DMS 273 (cell line): ENCODE results near the gene FBXW11.

ENCODE experiments used
- DNase-seq: peaks from one replicate; lab custom pipeline; 2025; ENCODE audit not compliant: unreplicated experiment; lab: John Stamatoyannopoulos, UW

Gene FBXW11

GRCh38 chr5:172006321-172007174, at the start of gene FBXW11:
FBXW11 (minus strand) TSS chr5:172006638; CDS start chr5:172006502, 136 bp downstream.
- peak; percentile 99 for DNase-seq

DNA sequence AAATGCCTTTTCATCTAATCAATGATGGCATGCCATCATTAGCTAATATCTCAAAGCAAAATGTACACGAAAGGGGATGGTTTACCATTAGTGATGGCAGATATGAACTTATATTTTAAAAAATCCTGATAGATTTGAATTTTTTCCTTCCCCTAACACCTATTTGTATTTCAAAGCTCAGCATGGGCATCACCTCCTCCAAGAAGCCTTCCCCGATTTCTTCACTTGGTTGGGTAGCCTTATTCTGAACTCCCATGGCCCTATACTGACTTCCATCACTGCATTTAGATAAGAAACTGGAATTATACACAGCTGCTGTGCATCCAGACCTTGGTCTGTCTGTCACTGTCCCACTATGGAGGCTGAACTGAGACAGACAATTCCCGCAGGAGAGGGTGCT, 49.6 kb upstream of the FBXW11 start:
- DNase-seq: no peak

- DNase-seq: no peak
Observed at GRCh38 chr5:172055421-172055820, 49.0 kb upstream of the FBXW11 start.

DNA sequence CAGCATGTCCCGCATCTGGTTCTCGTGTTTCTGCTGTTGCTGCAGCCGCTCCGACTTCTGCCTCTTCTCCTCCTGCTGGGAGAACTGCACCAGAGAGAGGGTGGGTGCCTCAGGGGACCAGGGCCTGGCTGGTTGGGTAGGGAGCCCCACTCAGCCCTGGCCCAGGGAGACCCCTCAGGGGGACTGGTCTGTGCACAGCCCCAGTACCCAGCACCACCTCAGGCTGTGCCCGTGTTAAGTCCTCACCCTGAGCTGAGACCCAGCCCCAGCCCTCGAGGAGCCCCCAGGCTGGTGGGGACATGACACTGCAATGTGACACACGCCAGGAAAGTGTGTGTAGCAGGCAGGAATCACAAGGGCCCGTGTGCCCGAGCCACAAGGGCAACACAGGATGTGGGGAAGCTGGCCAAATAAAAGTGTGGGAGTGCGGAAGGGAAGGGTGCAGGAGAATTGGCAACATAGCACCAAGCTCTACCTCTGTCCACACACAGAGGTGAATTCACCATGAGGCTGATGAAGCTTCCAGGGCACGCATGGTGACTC, 48.2 kb upstream of the FBXW11 start:
- DNase-seq: no peak

DNA sequence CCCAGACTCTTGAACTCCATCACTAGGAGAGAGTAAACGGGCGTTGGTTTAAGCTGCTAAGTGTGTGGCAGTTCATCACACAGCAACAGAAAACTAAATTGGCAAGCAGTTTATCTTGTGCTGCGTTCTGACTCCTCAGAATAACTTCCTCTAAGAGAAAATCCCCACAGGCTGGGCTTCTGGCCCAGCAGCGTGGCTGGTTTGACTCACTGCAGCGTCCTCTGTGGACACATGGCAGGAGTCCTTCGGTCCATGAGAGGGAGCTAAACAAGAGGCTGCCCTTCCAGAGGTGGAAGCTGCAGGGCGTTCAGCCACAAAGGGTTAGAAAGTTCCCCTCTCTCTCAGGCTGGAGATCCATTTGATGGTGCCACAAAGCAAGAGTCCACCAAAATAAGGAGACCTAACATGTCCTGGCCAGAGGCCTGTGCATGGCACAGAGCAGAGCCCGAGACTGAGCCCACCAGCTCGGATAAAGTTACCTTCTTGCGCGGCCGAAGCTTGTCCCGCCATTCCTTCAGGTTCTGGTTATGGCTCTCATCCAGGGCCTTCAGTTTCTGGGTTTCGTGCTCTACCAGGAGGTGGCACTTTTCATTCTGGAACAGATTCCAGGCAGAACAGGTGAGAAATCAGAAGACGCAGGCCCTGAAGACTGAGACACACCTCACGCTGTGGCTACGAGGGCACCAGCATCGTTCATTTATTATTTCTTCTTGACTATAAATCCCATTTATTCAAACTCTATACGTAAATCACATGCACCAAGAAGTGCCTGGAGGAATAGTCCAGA, 46.2 kb upstream of the FBXW11 start:
- DNase-seq: no peak

DNA sequence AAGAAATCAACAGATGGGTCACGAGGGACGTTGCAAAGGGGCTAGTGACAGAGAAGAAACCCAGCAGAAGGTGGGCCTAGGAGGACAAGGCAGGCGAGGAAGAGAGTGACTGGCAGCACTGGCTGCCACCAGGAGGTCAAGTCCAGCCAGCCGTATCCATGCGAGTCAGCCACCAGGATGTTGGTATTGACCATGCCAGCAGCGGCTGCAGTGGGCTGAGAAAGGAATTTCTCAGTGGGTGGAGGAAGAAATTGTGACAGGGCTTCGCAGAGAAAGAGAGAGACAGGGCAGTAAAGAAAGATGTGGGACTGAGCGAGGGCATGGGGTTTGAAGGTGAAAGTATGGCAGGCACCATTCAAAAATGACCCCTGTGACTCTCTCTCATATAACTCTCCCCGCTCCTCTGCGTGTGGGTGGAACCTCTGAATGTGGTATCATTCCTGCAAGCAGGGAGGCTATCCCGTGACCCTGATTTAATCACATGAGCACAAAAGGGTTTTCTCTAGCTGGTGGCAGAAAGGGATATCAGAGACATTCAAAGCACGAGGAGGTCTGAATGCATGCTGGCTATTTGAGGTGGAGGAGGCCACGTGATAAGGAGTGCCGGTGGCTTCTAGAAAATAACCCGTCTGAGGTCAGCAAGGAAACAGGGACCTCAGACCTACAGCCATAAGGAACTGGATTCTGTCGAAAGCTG, 45.4 kb upstream of the FBXW11 start:
- no peak for DNase-seq

DNA sequence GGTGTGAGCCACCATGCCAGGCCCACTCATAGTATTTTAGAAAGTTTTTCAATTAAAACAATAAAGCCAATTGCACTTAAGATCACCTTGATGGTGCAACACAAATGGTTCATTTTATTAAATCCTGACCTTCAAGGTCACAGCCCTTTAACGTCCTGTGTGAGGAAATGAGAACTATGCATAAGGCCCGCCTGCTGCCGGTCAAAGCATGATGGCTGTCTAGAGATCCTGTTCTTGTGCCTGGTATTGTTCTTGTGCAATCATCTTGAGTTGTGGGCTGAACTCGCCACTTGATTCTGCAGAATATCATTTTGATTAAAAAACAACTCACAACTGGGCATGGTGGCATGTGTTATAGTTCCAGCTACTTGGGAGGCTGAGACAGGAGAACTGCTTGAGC, 43.6 kb upstream of the FBXW11 start:
- DNase-seq: no peak

DNA sequence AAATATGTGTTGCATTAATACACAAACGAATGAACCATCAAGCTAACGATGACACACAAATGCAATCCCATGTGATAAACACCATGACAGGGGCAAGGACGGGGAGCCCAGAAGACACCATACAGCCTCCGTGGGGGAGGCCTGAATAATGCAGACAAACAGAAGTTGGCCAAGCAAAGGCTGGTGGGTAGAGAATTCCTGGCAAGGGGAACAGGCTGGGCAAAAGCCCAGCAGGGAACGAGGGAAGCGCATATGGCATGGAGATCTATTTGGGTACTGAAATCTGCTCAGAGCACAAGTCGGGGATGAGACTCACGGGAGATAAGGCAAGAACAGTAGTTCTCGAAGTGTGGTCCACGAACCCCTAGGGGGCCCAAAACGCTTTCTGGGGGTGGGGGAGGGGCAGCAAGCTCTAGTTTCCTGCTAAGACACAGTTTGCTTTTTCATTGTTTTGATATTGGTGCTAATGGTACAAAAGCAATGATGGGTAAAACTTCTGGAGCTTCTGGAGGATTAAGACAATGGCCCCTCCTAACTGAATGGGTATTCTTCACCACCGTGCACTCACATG, 42.9 kb upstream of the FBXW11 start:
- DNase-seq: peak; percentile 29

DNA sequence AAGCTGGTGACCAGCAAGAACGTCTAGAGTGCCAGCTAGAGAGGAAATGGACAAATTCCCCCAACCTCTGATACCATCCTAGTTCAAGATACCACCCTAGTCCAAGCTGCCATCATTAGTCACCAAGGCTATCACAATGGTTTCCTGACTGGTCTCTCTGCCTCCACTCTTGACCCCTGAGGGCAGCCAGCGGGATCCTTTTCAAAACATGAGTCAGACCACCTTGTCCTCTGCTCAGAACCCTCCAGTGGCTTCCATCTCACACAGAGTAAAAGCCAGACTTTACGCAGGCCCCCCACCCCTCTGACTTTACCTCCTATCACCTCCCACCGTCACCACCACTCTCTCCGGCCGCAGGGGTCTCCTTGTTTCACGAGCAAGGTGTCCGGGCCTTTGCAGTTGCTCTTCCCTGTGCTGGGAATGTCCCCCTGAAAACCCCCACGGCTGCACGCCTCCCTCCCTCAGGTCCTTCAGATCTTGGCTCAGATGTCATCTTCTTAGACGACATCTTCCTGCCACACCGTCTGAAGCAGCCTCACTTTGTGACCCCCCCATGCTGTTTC, 42.2 kb upstream of the FBXW11 start:
- DNase-seq: no peak

GRCh38 chr5:172048170-172048422, 41.7 kb upstream of the FBXW11 start:
- DNase-seq: no peak

DNA sequence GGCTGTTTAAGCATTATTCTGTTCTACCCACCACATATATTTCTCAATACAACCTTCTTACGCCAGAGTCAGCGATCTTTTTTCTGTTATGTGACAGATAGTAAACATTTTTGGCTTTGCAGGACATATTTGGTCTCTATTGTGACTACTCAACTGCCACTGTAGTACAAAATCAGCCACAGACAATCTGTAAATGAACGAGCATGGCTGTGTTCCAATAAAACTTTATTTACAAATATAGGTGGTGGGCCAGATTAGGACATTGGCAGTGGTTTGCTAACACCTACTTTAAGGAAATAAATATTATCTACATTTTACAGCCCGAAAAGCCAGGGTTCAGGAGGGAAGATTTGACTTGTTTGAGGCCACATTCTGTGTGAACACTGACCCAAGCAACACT, 40.2 kb upstream of the FBXW11 start:
- DNase-seq: no peak

GRCh38 chr5:172045315-172045632, 38.8 kb upstream of the FBXW11 start:
- DNase-seq: no peak

GRCh38 chr5:172044631-172045314, 38.3 kb upstream of the FBXW11 start:
- peak; percentile 15 for DNase-seq

- DNase-seq: no peak
Observed at GRCh38 chr5:172043865-172044264, 37.4 kb upstream of the FBXW11 start.

- DNase-seq: no peak
Observed at GRCh38 chr5:172042183-172042582, 35.7 kb upstream of the FBXW11 start.

DNA sequence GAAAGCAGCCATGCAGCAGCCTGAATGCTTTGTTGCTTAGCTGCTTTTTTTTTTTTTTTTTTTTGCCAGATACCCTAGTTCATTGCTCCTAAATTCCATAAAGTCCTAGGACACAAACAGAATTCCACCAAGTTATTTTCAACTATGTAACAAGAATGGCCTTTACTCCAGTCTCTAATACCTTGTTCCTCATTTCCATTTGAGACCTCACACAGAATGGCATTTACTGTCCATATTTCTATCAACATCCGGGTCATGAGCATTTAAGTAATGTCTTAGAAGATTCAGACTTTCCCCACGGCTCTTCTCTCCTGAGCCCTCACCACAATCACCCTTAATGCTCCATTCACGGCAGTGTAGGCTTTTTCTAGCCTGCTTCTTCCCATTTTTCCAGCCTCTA, 31.7 kb upstream of the FBXW11 start:
- DNase-seq: no peak

DNA sequence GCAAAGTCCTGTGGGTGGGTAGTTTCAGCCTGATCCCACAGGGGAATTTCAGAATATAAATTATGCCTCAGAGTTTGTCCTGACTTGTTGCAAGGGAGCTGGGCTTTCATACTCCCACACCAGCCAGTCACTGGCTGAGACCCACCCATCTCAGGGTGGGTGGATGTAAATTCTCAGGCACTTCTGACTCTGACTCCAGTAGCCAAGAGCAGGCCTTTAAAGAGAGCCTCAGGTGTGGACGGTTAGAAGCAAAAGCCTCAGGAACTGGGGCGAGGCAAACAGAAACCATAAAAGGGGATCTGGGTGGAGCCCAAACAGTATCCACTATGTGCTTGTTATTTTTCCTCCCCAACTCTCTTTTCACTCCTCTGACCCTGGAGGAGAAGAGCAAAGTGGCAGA, 28.6 kb upstream of the FBXW11 start:
- DNase-seq: no peak

DNA sequence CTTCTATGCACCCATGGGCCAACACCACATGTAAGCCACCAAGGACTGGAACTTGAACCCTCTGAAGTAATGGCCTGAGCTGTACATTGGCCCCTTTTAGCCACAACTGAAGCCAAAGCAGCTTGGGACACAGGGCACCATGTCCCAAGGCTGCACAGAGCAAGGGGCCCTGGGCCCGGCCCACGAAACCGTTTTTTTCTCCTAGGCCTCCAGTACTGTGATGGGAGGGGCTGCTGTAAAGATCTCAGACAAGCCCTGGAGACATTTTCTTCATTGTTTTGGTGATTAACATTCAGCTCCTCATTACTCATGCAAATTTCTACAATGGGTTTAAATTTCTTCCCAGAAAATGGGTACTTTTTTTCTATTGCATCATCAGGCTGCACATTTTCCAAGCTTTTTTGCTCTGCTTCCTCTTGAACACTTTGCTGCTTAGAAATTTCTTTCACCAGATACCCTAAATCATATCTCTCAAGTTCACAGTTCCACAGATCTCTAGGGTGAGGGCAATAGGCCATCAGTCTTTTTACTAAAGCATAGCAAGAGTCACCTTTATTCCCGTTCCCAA, 25.5 kb upstream of the FBXW11 start:
- DNase-seq: no peak

DNA sequence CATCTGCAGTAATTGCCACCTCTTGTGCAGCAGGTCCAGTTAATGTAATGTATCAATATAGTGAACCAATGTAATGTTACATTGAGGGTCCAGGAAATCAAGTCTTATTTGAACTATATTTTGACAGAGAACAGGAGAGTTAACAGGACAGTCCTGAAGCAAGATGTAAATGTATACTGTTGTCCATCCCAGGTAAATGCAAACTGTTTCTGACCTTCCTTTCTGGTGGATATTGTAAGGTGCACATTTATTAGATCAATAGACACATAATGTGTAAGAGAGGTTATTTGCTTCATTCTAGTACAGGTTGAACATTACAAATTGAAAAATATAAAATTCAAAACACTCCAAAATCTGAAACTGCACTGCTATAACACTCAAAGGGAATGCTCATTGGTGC, 23.4 kb upstream of the FBXW11 start:
- no peak for DNase-seq

- no peak for DNase-seq
Observed at GRCh38 chr5:172028167-172028566, 21.7 kb upstream of the FBXW11 start.
